Measurements from ENCODE around the gene RPTOR. TPM values are rescaled to one million over a fixed set of nuclear protein-coding genes. Genes with fewer than 3 reads are reported as not detected.

The RPTOR gene
- total and polyA plus RNA-seq, 2 experiments from 2014 or later: 6.6 to 16.1 TPM

DNA sequence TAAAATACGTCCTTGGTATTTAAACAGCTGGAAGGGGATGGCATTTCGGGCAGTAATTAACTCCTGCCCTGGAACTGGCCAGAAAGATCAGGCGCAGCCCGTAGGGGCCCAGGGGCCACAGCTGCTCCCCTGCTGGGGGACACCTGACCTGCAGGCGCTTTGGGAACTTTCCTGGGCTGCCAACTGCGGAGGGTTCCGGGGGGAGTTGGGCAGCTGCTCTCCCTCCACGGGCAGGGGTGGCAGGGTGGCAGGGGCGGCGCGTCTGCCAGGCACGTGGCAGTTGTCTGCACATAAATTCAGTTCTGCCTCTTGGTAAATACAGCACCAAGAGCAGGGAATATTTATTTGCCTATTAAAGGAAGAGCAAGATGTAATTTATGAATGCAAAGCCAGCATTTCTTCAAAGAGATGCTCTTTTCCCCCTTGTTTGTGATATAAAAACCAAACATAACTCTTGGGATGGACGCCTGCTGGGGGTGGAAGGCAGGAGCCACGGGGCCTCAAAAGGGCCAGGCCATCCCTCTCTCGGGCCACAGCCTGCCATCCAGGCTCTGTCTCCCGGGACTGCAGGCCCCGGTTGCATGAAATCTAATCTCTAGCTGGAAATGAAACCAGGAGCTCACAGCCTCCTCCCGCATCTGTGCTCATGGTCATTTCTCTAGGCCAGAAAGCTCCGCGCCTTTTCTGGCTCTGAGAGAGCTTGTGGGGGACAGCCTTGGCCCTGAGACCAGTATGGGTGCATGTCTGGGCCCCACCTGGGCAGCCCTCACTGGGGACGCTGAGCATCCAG, 417.1 kb downstream of the RPTOR start:
- no peaks in the 10 kb centered on the region for H3K9me3 ChIP-seq (ENCODE audit: low read depth)
- H4K20me1 ChIP-seq (ENCODE audit: insufficient read depth): no peaks in the 10 kb centered on the region
- no peaks in the 10 kb centered on the region for H3F3A ChIP-seq (ENCODE audit: insufficient read depth)
- H3K9ac ChIP-seq: no peak overlapping the region
- WGBS, 2 experiments (ENCODE audit: low coverage in 1 of 2, low lambda C conversion rate in 2 of 2, missing lambda C conversion rate in 2 of 2): 84 to 85% methylated on average over 21 of the region's 21 CpGs
- H3K9me2 ChIP-seq (ENCODE audit: insufficient read depth): no peaks in the 10 kb centered on the region
- H3K4me2 ChIP-seq (ENCODE audit: unreplicated experiment): no peak overlapping the region
- no peak overlapping the region for H3K4me3 ChIP-seq
- no peaks in the 10 kb centered on the region for H3K79me2 ChIP-seq (ENCODE audit: insufficient read depth)
- in situ Hi-C loops (cut with MboI): no loop called here
- H3K36me3 ChIP-seq (ENCODE audit: low read depth): no peaks in the 10 kb centered on the region
- no peak overlapping the region for H2AFZ ChIP-seq
- H3K4me1 ChIP-seq (ENCODE audit: insufficient read depth): peaks cover 12% of the 10 kb centered on the region
- no peaks in the 10 kb centered on the region for H3K27me3 ChIP-seq (replicated peaks; ENCODE audit: insufficient read depth)
- no peak for TF ChIP-seq EZH2phosphoT487 (IDR thresholded peaks at IDR 0.05; ENCODE audit: insufficient read depth, low read depth)
- no peak for TF ChIP-seq EZH2 (IDR thresholded peaks at IDR 0.05; ENCODE audit: insufficient read depth, poor library complexity, severe bottlenecking)
- no peak for DNase-seq
- H3K27ac ChIP-seq: no peak overlapping the region

DNA sequence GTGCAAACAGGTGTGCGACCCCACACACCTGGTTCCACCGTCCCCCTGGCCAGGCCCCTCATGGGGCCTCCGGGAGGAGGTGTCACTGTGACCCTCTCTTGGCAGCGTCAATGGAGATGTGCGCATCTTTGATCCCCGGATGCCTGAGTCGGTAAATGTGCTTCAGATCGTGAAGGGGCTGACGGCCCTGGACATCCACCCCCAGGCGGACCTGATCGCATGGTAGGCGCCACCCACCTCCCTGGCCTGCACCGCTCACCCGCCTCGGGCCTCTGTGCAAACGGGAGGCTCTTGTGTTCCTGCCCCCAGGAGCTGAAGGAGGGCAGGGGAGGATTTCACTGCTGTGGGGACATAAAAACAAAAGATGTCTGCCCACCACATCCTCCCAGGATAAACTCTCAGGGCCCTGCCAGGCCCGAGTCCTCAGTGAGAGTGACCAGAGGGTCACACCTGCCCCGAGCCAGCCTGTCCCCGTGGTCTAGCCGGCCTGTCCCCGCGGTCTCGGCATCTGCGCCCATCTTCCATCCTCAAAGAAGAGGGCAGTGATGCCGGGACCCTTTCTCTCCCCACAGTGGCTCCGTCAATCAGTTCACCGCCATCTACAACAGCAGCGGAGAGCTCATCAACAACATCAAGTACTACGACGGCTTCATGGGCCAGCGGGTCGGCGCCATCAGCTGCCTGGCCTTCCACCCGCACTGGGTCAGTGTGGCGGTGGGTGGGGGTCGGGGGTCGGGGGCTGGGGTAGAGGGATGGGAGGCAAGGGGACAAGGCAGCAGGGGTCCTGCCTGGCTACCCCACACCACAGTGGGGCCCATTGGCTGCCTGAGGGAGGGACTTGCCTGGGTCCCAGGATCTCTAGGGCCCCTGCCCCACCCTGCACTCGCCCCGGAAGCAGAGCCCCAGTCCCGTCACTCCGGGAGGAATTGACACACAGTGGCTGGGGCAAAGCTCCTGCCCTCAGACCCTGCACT, 418.0 kb downstream of the RPTOR start:
- Histone ChIP-seq H3K79me2 (ENCODE audit: insufficient read depth) (no peaks in the 10 kb centered on the region), H3K4me3 (no peak overlapping the region), H3F3A (ENCODE audit: insufficient read depth) (no peaks in the 10 kb centered on the region), H3K9me2 (ENCODE audit: insufficient read depth) (no peaks in the 10 kb centered on the region), H3K9ac (no peak overlapping the region), H3K4me1 (ENCODE audit: insufficient read depth) (peaks cover 12% of the 10 kb centered on the region), H4K20me1 (ENCODE audit: insufficient read depth) (no peaks in the 10 kb centered on the region), H3K27ac (no peak overlapping the region), H3K27me3 (replicated peaks; ENCODE audit: insufficient read depth) (no peaks in the 10 kb centered on the region), H3K9me3 (ENCODE audit: low read depth) (no peaks in the 10 kb centered on the region), H3K4me2 (ENCODE audit: unreplicated experiment) (no peak overlapping the region), H3K36me3 (ENCODE audit: low read depth) (no peaks in the 10 kb centered on the region), H2AFZ (no peak overlapping the region)
- no peak for DNase-seq
- WGBS, 2 experiments (ENCODE audit: low coverage in 1 of 2, low lambda C conversion rate in 2 of 2, missing lambda C conversion rate in 2 of 2): 96 to 97% methylated on average over 33 to 41 of the region's 41 CpGs
- in situ Hi-C loops (cut with MboI): no loop called here
- TF ChIP-seq EZH2phosphoT487 (IDR thresholded peaks at IDR 0.05; ENCODE audit: insufficient read depth, low read depth) (no peak), EZH2 (IDR thresholded peaks at IDR 0.05; ENCODE audit: insufficient read depth, poor library complexity, severe bottlenecking) (no peak)

DNA sequence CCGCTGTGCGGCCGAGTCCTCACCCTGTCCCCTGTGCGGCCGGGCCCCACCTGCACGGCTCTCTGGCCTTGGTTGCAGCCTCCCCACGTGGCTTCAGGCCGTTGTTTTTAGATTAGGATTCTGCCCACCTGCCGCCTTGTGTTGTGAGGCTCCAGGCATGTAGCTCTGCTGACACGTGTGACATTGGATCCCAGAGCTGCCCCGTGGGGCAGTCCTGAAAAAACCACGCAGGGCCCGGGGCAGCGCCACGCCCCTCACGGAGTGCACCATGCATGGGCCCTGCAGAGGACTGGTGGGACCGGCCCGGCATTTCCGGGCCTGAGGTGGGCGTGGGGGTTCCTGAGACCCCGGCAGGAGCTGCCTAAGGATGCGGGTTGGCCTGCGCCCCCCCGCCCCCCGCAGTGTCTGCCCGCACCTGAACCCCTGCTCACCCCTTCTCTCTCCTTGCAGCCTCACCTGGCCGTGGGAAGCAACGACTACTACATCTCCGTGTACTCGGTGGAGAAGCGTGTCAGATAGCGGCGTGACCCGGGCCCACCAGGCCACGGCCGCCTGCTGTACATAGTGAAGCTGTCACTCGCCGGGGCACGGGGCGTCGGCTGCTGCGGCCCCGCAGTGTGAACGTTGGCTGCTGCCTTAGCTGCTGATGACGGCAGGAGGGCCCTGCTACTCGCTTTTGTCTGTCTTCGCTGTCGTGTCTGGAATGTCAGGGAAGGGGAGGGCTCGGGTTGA, 419.3 kb downstream of the RPTOR start:
- Histone ChIP-seq H3K27me3 (replicated peaks; ENCODE audit: insufficient read depth) (no peaks in the 10 kb centered on the region), H3K4me1 (ENCODE audit: insufficient read depth) (peaks cover 6% of the 10 kb centered on the region), H3K4me2 (ENCODE audit: unreplicated experiment) (no peak overlapping the region), H4K20me1 (ENCODE audit: insufficient read depth) (no peaks in the 10 kb centered on the region), H3K9me3 (ENCODE audit: low read depth) (no peaks in the 10 kb centered on the region), H3K4me3 (no peak overlapping the region), H3F3A (ENCODE audit: insufficient read depth) (no peaks in the 10 kb centered on the region), H3K9me2 (ENCODE audit: insufficient read depth) (no peaks in the 10 kb centered on the region), H3K79me2 (ENCODE audit: insufficient read depth) (no peaks in the 10 kb centered on the region), H3K9ac (no peak overlapping the region), H3K27ac (no peak overlapping the region), H3K36me3 (ENCODE audit: low read depth) (no peaks in the 10 kb centered on the region), H2AFZ (no peak overlapping the region)
- DNase-seq: no peak
- TF ChIP-seq EZH2 (IDR thresholded peaks at IDR 0.05; ENCODE audit: insufficient read depth, poor library complexity, severe bottlenecking) (no peak), EZH2phosphoT487 (IDR thresholded peaks at IDR 0.05; ENCODE audit: insufficient read depth, low read depth) (no peak)
- in situ Hi-C loops (cut with MboI): no loop called here
- WGBS, 2 experiments (ENCODE audit: low coverage in 1 of 2, low lambda C conversion rate in 2 of 2, missing lambda C conversion rate in 2 of 2): 92 to 95% methylated on average over 35 to 49 of the region's 49 CpGs

DNA sequence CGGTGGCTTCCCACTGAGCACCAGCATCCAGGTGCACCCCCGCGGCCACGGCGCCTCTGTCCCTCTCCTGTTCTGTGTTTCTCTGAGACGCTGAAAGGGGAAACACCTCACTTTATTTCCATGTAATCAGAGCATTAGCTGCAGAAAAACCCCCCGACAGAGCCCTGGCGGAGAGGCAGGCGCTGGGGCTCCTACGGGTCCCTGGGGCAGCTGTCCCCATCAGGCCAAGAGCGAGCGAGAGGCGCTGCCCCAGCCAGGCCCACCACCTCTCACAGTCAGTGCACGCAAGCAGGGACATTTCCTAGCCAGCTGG, 419.9 kb downstream of the RPTOR start:
- no peaks in the 10 kb centered on the region for H3F3A ChIP-seq (ENCODE audit: insufficient read depth)
- WGBS, 2 experiments (ENCODE audit: low coverage in 1 of 2, low lambda C conversion rate in 2 of 2, missing lambda C conversion rate in 2 of 2): 92 to 95% methylated on average over 14 of the region's 14 CpGs
- H3K4me3 ChIP-seq: no peak overlapping the region
- no peak for DNase-seq
- TF ChIP-seq EZH2 (IDR thresholded peaks at IDR 0.05; ENCODE audit: insufficient read depth, poor library complexity, severe bottlenecking): no peak
- TF ChIP-seq EZH2phosphoT487 (IDR thresholded peaks at IDR 0.05; ENCODE audit: insufficient read depth, low read depth): no peak
- H3K4me2 ChIP-seq (ENCODE audit: unreplicated experiment): no peak overlapping the region
- no peaks in the 10 kb centered on the region for H3K79me2 ChIP-seq (ENCODE audit: insufficient read depth)
- in situ Hi-C loops (cut with MboI): no loop called here
- no peak overlapping the region for H2AFZ ChIP-seq
- H3K27ac ChIP-seq: no peak overlapping the region
- no peaks in the 10 kb centered on the region for H3K36me3 ChIP-seq (ENCODE audit: low read depth)
- H3K4me1 ChIP-seq (ENCODE audit: insufficient read depth): peaks cover under 1% of the 10 kb centered on the region
- H3K27me3 ChIP-seq (replicated peaks; ENCODE audit: insufficient read depth): no peaks in the 10 kb centered on the region
- no peaks in the 10 kb centered on the region for H3K9me2 ChIP-seq (ENCODE audit: insufficient read depth)
- H3K9ac ChIP-seq: no peak overlapping the region
- H4K20me1 ChIP-seq (ENCODE audit: insufficient read depth): no peaks in the 10 kb centered on the region
- no peaks in the 10 kb centered on the region for H3K9me3 ChIP-seq (ENCODE audit: low read depth)
